Heart right ventricle (tissue), 16 donors: ENCODE measurements around the gene C1QTNF6. TPM values are rescaled to one million over a fixed set of nuclear protein-coding genes. Genes with fewer than 3 reads are reported as not detected.
A peak's percentile ranks its signal among the peaks of the same experiment; 100 is the strongest.
"Not testable (repeated sequence)": the region's sequence is repeated elsewhere in the genome, so short reads cannot be mapped to it uniquely, and the experiment has no call there.

Experiments
- ATAC-seq, 8 donors: fragments of 200-7000 bp; cut with Tn5 transposase; one replicate each; pipeline ENCODE4 v1.9.1; 2020; ENCODE audit warnings: mild to moderate bottlenecking in 8 of 8, moderate library complexity in 8 of 8, moderate number of reproducible peaks in 1 of 8
- DNase-seq, 2 donors: peaks; one replicate each; pipeline ENCODE4 v3.0.0-alpha.2; 2020
- H3K27ac ChIP-seq, 10 donors: fragments of 200-600 bp; sonication (generic) in 2 of 10; one replicate each; pipeline versions ENCODE4 v1.5.0 to v1.8.0; 2020 to 2022; ENCODE audit warnings: mild to moderate bottlenecking in 3 of 10
- H3K27me3 ChIP-seq, 7 donors: fragments of 200-600 bp; one replicate each; pipeline ENCODE4 v1.8.0; 2021 to 2022; ENCODE audit warnings: mild to moderate bottlenecking in 2 of 7
- H3K36me3 ChIP-seq, 9 donors: fragments of 200-600 bp; sonication (generic) in 1 of 9; one replicate each; pipeline versions ENCODE4 v1.5.0 to v1.8.0; 2020 to 2022; ENCODE audit warnings: mild to moderate bottlenecking in 2 of 9
- H3K4me1 ChIP-seq, 9 donors: fragments of 200-600 bp; sonication (generic) in 1 of 9; one replicate each; pipeline versions ENCODE4 v1.5.0 to v1.8.0; 2020 to 2022; ENCODE audit warnings: mild to moderate bottlenecking in 4 of 9
- H3K4me3 ChIP-seq, 10 donors: fragments of 200-600 bp; sonication (generic) in 2 of 10; one replicate each; pipeline versions ENCODE4 v1.5.0 to v1.8.0; 2020 to 2022; ENCODE audit warnings: mild to moderate bottlenecking in 7 of 10, moderate library complexity in 2 of 10
- H3K9me3 ChIP-seq, 11 donors: fragments of 200-600 bp in 10 of 11; sonication (generic) in 2 of 11; one replicate each; pipeline versions ENCODE4 v1.5.0 to v1.8.0; 2013 to 2022; ENCODE audit warnings: mild to moderate bottlenecking in 2 of 11, control low read depth in 1 of 11, moderate library complexity in 1 of 11
- CTCF ChIP-seq, 9 donors: fragments of 200-600 bp; sonication (generic) in 2 of 9; IDR thresholded peaks; one replicate each; pipeline versions ENCODE4 v1.5.0 to v1.8.0; 2021 to 2022; ENCODE audit warnings: antibody characterized with exemption in 9 of 9, mild to moderate bottlenecking in 5 of 9, moderate library complexity in 1 of 9
- WGBS, 2 donors: extraction: QIAGEN DNeasy Blood & Tissue Kit; methylation state at CpG; one replicate each; pipeline ENCODE4 v1.1.7; 2013; ENCODE audit warnings: inconsistent platforms in 1 of 2; 5-methylcytosine and 5-hydroxymethylcytosine counted together
- intact Hi-C, 10 donors: fragments of 100-400 bp; cut with DNase I; formaldehyde crosslinking; loops; one replicate each; pipeline versions ENCODE4 v1.11.1 to v1.14.2; 2022
- polyA plus RNA-seq, 2 donors: library from polyadenylated mRNA; stranded (reverse); fragments of 200-250 nt; gene quantifications; one replicate each; pipeline ENCODE4 v1.2.3, GENCODE V29; 2013
- total RNA-seq, 10 donors: library from RNA; stranded (reverse); fragmentation: NEBNext Ultra II Directional in 3 of 10; extraction: Animal tissue kit (Norgen Biotek cat#: 25700) in 3 of 10; gene quantifications; one replicate each; pipeline versions ENCODE4 v1.2.1 to v1.2.4, GENCODE V29; 2021 to 2023
- donor health status: Arrhythmogenic right ventricular cardiomyopathy.
- donor health status: ischemic (EF 13 %, LVEDD 7.1; RV severe dilation, severe dysfunction).
- donor health status: healthy with polysubstance abuse.
- donor health status: DM: no; HTN: yes; CAD: no.
- donor health status: DM: no; HTN: no; CAD: no.
- donor health status: ischemic (EF 25% LVEDD 6.9; RV normal size, moderate dysfunction).
- donor health status: ischemic (EF 25% LVEDD 5.7; RV mildly dilated, moderate dysfunction).
- donor health status: healthy.
- donor health status: DM: yes; HTN: yes; CAD: no.
- donor health status: Ischemic cardiomyopathy.
- donor health status: ischemic (EF 35%, LVEDD 5.7; RV mildly dilated, moderate dysfunction).
- donor health status: nonischemic (EF 11% LVEDD 7.7; RV severe dilation, severe dysfunction).
- donor health status: DM: yes; HTN: yes; CAD: no.
- donor health status: PGD.
- donor health status: ischemic (EF 29% LVEDD 5.4; RV normal size, mild dysfunction).
- donor health status: nonischemic (EF 23%, LVEDD 6.1; RV moderate dilation, normal function).

The C1QTNF6 gene
- total and polyA plus RNA-seq, 12 donors = 0.51 to 6.4 (median 1.5) TPM

GRCh38 chr22:37233751-37234631 is 45.9 kb upstream of the C1QTNF6 start:
- H3K9me3 ChIP-seq = no peaks in the 10 kb centered on the region
- TF ChIP-seq CTCF (IDR thresholded peaks at IDR 0.05) = no peak
- peak overlapping the region in 1 of 10 donors; percentile 15 for H3K27ac ChIP-seq
- H3K4me1 ChIP-seq = peaks cover 0 to 91% (median 0%) of the 10 kb centered on the region in 9 donors
- peaks cover 0 to 85% (median 62%) of the 10 kb centered on the region in 7 donors for H3K27me3 ChIP-seq
- intact Hi-C loops = no loop called here
- ATAC-seq = no peak
- 52 to 55% methylated on average over 27 of the region's 27 CpGs for WGBS, 2 donors
- H3K36me3 ChIP-seq = peaks cover 0 to 61% (median 0%) of the 10 kb centered on the region in 9 donors
- no peak overlapping the region for H3K4me3 ChIP-seq
- no peak for DNase-seq

- WGBS, 2 donors = 87 to 89% methylated on average over 12 of the region's 12 CpGs
- H3K4me1 ChIP-seq = peaks cover 0 to 93% (median 0%) of the 10 kb centered on the region in 9 donors
- H3K9me3 ChIP-seq, H3K4me3 ChIP-seq, ATAC-seq, DNase-seq, intact Hi-C loops: not testable (repeated sequence)
- peak overlapping the region in 1 of 10 donors; percentile 15 for H3K27ac ChIP-seq
- peaks cover 0 to 58% (median 0%) of the 10 kb centered on the region in 9 donors for H3K36me3 ChIP-seq
- H3K27me3 ChIP-seq = peaks cover 0 to 83% (median 56%) of the 10 kb centered on the region in 7 donors
Measured at GRCh38 chr22:37233371-37233750, 45.3 kb upstream of the C1QTNF6 start.

GRCh38 chr22:37232140-37232998 is 44.3 kb upstream of the C1QTNF6 start:
- H3K4me3 ChIP-seq = no peak overlapping the region
- WGBS, 2 donors = 79 to 82% methylated on average over 15 of the region's 15 CpGs
- peak overlapping the region in 1 of 10 donors; percentile 94 for H3K27ac ChIP-seq

More at GRCh38 chr22:37232140-37232998, 44.3 kb upstream of the C1QTNF6 start:
- intact Hi-C loops = no loop called here
- TF ChIP-seq CTCF (IDR thresholded peaks at IDR 0.05) = no peak
- Histone ChIP-seq H3K9me3 (no peaks in the 10 kb centered on the region), H3K27me3 (peaks cover 0 to 82% (median 46%) of the 10 kb centered on the region in 7 donors), H3K36me3 (peaks cover 0 to 58% (median 0%) of the 10 kb centered on the region in 9 donors), H3K4me1 (peaks cover 0 to 94% (median 0%) of the 10 kb centered on the region in 9 donors)
- no peak for DNase-seq
- ATAC-seq = no peak
